Islet precursor cell (in vitro differentiated cells): ENCODE measurements around the gene NAIF1.
"Not testable (repeated sequence)": the region's sequence is repeated elsewhere in the genome, so short reads cannot be mapped to it uniquely, and the experiment has no call there.

Source experiments
- DNase-seq: peaks from one replicate; pipeline ENCODE4 v3.0.0-alpha.2; 2018

NAIF1 gene

GRCh38 chr9:128024761-128025308 is 42.3 kb downstream of the NAIF1 start:
- DNase-seq = no peak

- not testable (repeated sequence) for DNase-seq
Measured at GRCh38 chr9:128023671-128024070, 43.4 kb downstream of the NAIF1 start.

- no peak for DNase-seq
Measured at GRCh38 chr9:128022886-128023285, 44.2 kb downstream of the NAIF1 start.

GRCh38 chr9:128021098-128021497 is 46.0 kb downstream of the NAIF1 start:
- DNase-seq = no peak

- DNase-seq = no peak
Measured at GRCh38 chr9:128020692-128021091, 46.4 kb downstream of the NAIF1 start.

GRCh38 chr9:128015696-128016095 is 51.4 kb downstream of the NAIF1 start:
- no peak for DNase-seq
